AML-193 (cell line): ENCODE data around the gene CPM.
"Not testable (repeated sequence)": the region's sequence is repeated elsewhere in the genome, so short reads cannot be mapped to it uniquely, and the experiment has no call there.

Source experiments
- DNase-seq, 2 experiments: peaks; one replicate each; lab custom pipeline; 2025; lab: John Stamatoyannopoulos, UW

The CPM gene

GRCh38 chr12:68825569-68826217, 107.3 kb downstream of the CPM start:
- no peak for DNase-seq

DNA sequence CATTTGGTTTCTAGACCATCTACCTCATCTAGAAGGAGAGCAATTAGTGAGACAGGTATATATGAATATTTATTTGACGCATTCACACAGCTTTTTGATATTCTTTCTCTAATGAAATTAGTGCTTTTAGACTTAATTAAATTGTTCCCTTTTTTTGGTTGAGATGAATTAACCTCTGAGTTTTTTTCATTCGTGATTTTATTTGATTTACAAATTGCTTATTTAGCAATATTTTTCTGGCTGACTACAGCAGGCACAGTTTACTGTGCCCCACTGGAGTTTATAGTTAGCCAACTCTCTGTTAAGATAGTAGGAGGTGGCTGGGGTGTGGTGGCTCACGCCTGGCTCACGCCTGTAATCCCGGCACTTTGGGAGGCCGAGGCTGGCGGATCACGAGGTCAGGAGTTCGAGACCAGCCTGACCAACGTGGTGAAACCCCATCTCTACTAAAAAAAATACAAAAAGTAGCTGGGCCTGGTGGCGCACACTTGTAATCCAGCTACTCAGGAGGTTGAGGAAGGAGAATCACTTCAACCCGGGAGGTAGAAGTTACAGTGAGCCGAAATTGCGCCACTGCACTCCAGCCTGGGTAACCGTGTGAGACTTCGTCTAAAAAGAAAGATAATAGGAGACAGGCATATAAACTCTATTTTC, 108.2 kb downstream of the CPM start:
- DNase-seq: no peak

DNA sequence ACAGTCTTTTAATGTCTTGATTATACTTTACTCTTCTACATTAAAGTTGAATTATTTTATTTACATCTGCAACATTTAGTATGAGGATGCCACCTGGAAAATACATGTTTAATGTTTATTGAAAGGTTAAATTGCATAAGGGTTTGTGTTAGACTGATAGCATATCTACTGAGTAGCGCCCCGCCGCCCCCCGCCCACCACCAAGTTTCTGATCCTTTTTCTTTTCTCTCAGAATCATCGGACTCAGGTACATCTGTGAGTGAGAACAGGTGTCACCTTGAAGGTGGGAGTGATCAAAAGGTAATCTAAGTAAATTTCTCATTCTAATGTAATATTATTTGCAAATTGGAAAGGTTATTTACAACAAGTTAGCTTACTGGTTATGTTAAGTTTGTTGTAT, 108.8 kb downstream of the CPM start:
- no peak for DNase-seq

DNA sequence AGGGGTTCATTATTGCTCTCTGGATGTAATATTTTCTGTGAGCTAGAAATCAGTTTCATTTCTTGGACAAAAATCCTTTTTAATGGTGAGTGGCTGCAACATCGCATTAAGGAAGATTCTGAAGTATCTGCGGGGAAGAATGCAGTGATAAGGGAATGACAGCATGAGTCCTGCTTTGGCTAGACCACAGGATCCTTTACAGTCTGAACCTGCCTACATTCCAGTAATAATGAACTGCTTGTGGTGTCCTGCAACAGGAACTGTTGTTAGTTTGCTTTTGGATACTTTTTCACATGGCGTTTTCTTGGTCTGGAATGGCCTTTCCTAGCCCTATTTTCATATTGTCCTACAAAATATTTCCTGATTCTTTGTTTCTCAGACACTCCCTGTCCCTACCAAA, 109.3 kb downstream of the CPM start:
- no peak for DNase-seq

- no peak for DNase-seq
These were observed 111.4 kb downstream of the CPM start for GRCh38 chr12:68821357-68822188.

GRCh38 chr12:68819481-68819880, 113.5 kb downstream of the CPM start:
- not testable (repeated sequence) for DNase-seq

GRCh38 chr12:68815928-68816800, 116.8 kb downstream of the CPM start:
- no peak for DNase-seq

- no peak for DNase-seq
These were observed 117.6 kb downstream of the CPM start for GRCh38 chr12:68815232-68815927.

- DNase-seq: no peak
These were observed 118.3 kb downstream of the CPM start for GRCh38 chr12:68814490-68815231.

GRCh38 chr12:68813242-68813593, 119.8 kb downstream of the CPM start:
- no peak for DNase-seq

DNA sequence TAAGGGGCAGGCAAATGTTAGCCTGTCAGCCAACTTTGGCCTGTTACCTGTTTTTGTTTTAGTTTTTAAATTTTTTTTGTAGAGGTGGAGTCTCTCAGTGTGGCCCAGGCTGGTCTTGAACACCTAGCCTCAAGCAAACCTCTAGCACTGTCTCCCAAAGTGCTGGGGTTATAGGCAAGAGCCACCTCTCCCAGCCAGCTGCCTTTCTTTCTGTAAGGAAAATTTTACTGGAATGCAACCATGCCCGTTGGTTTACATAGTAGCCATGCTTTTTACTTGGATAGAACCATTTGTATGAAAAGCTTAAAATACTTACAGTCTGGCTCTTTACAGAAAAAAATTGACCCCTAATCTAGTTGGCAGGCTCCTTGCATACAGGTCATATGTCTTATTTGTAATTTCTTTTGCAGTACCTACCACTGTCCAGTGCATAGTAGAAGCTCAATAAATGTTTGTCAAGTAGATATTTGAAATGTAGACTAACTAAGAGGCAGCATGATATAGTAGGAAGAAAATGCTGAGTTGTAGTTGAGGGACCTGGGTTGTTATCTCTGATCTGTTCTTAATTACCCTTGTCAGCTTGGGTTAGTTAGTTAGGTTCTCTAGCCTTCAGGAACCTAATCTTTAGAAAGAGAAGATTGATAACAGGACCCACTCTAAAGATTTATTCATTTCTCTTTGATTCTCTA, 120.3 kb downstream of the CPM start:
- no peak for DNase-seq

GRCh38 chr12:68811573-68811972, 121.4 kb downstream of the CPM start:
- not testable (repeated sequence) for DNase-seq

- not testable (repeated sequence) for DNase-seq
These were observed 123.0 kb downstream of the CPM start for GRCh38 chr12:68810027-68810389.

- no peak for DNase-seq
These were observed 123.6 kb downstream of the CPM start for GRCh38 chr12:68809190-68810026.

- DNase-seq: peak; percentile 49 to 64
These were observed 124.4 kb downstream of the CPM start for GRCh38 chr12:68808388-68809189.

DNA sequence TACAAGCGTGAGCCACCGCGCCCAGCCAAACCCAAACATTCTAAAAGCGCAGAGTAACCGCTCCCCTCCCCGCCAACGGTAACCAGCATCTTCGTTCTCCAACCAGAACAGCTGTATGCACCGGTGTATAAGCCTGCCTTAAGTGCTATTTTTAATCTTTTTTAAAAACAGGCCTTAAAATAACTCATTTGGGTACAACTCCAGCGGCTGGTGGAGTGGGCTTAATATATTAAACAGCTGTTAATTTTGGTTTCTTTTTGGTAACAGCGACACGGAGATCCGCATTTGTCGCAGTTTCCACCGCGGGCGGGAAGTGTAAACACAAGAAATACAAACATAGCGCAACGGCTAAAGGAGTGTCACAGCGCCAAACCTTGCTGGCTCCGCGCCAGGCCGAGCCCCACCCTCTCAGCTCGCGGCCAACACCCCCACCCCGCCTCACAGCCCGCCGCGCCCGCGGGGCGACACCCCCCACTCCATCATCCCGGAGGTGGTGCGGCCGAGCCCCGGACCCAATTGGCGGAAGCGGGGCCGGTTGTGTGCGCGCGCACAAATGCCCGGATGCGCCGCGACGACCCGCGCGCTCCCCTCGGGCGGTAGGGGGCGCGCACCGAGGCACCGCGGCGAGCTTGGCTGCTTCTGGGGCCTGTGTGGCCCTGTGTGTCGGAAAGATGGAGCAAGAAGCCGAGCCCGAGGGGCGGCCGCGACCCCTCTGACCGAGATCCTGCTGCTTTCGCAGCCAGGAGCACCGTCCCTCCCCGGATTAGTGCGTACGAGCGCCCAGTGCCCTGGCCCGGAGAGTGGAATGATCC, 125.2 kb downstream of the CPM start, which contains the start of gene MDM2:
TSS of gene MDM2 (plus strand) at position 602 of the 812 bp plus-strand sequence. CDS start 301 bp downstream, outside the sequence.
- peak; percentile 64 to 75 for DNase-seq

GRCh38 chr12:68807274-68807575, 125.7 kb downstream of the CPM start:
- not testable (repeated sequence) for DNase-seq
